Right forelimb (tissue), 1 donor: Measurements from ENCODE around the gene KIF16B.

Source experiments
- DNase-seq: peaks from one replicate; pipeline ENCODE4 v3.0.0-alpha.2; 2018

Gene KIF16B

DNA sequence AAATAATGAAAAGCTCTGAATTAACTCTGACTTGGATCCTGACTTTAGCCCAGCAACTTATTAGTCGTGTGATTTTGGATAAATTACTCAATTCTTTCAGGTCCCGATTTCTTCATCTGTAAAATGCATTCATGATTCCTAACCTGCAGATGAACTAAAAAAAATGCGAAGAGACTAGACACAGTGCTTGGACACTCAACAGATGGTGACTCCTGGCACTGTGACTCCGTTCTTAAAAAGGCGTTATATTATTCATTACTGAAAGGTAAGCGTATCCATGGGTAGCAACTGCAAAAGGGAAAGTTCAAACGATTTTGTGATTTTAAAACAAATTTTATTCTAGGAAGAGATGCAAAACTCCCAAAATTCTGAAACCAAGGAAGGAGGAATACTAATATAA lies 226.3 kb downstream of the KIF16B start:
- no peak for DNase-seq

GRCh38 chr20:16337707-16338106 lies 235.5 kb downstream of the KIF16B start:
- DNase-seq: no peak

GRCh38 chr20:16327606-16328005 lies 245.6 kb downstream of the KIF16B start:
- no peak for DNase-seq

GRCh38 chr20:16321291-16321690 lies 252.0 kb downstream of the KIF16B start:
- no peak for DNase-seq

GRCh38 chr20:16317445-16318362 lies 255.5 kb downstream of the KIF16B start:
- DNase-seq: no peak

GRCh38 chr20:16316513-16316912 lies 256.7 kb downstream of the KIF16B start:
- no peak for DNase-seq

DNA sequence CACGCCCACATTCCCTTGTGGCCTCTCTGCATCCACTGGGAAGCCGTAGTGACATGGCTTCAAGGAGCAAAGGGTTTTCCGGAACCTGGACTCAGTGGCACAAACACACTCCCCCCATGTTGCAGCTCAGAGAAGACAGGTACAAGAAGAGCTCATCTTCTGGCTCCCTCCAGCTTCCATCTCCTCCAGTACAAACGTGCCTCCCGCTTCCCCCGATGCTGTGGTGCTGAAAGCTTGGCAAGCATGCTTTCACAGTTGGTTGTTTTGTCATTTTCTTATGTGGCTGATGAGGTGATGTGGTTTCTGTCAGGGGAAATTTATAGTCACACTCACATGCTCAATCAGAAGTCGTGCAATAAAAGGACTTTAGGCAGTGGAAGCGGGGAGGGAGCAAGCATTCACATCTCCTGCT lies 258.5 kb downstream of the KIF16B start:
- no peak for DNase-seq

DNA sequence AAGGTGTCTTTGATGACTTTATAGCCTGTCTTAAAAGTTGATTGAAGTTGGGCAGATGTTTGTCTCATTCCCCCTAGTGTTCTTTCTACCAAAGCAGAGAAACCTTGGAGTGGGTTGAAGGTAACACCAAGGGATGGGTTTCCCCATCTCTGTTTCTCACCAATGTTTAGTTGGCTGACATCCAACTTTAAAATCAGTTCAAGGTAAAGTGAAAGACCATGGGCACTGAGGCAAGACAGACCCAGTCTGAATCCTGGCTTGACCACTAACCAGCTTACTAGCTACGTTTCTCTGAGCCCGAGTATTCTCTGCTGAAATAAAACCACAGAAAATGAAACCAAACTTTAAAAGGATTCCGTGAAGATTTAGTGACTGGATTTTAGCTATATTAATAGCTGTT lies 258.9 kb downstream of the KIF16B start:
- DNase-seq: no peak

DNA sequence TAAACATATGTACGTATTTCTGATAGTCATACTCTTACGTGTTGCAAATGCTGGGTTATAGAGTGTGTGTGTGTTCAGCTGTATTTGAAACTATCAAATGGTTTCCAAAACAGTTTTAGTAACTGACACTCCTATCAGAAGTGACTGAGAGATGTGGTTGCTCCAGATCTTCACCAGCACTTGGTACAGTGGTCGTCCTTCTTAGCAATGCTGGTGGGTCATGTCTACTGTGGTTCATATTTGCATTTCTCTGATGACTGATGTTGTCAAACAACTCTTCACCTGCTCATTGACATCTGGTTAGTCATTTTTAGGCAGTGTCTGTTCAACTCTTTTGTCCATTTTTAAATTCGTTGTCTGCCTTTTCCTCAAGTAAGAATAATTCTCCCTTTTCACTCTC lies 259.3 kb downstream of the KIF16B start:
- no peak for DNase-seq

- no peak for DNase-seq
Measured at GRCh38 chr20:16312998-16313397, 260.2 kb downstream of the KIF16B start.

DNA sequence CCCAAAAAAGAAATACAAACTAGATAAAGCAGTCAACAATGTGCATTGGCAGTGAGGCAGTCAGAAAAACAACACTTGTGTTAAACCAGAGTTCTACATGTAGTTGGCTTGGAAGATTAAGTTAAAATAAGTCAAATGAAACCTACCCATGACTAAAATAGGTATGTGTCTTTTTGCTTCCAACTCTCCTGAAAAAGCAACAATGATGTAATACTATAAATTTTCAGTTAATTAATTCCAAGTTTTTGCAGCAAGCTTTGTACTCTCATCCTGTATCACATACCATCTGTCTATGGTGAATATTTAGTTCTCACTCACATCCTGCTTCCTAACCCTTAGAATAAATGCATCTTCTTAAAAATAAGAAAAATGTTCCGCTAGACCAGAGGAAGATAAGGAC lies 261.5 kb downstream of the KIF16B start:
- no peak for DNase-seq

DNA sequence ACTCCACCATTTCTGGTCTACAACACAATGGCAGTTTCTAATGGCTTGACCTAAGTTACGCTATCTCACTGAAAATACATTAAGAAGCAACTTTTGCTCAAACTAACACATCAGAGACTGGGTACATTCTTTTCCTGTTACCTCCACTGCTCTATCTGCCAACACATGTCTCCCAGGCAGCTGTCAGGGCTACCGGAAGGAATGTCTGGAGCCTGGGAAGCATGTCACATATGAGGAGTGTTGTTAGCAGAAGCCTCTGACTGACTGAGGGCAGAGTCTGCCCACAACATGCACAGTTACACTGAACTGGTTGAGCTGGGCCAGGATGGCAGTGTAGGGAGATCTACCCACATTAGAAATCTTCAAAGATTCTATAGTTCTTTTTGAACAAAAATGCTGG lies 264.5 kb downstream of the KIF16B start:
- no peak for DNase-seq

GRCh38 chr20:16302818-16303217 lies 270.4 kb downstream of the KIF16B start:
- no peak for DNase-seq

DNA sequence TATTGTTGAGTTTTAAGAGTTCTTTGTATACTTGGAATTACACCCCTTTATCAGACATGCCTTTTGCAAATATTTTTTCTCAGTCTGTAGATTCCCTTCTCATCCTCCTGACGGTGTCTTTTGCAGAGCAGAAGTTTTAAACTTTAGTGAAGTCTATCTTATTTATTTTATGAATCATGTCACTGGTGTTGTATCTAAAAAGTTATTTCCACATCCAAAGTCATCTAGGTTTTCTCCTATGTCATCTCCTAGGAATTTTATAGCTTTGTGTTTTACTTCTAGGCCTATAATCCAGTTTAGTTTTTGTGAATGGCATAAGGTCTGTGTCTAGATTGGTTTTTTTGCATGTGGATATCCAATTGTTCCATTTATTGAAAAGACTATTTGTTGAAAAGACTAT lies 271.3 kb downstream of the KIF16B start:
- no peak for DNase-seq

DNA sequence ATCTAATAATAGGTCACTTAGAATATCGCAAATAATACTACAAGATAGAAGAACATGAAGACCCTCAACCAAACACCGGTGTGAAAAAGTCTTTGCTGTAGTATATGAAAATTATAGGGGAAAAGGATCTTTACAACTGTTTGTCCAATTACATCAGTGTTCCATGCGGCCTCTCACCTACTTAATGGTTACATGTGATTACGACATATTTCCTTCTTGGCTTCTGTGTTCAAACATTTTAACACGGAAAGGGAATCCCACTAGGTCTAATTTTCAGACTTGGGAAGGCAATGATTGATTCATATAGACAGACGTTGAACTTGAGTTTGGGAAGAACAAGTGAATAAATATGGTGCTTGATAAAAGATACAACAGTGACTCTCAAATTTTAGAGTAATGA lies 273.4 kb downstream of the KIF16B start:
- no peak for DNase-seq

DNA sequence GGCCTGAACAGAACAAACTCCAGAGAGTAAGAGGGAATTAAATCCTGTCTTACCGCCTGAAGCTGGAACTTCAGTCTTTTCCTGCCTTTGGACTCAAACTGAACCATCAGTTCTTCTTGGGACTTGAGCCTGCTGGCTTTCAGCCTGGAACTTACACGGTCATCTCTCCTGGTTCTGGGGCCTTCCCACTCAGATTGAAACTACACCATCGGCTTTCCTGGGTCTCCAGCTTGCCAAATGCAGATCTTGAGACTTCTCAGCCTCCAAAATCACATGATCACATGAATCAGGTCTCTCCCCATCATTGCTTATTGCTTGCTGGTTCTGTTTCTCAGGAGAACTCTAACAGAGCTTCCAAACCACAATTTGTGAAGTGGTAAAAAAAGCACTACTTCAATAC lies 276.3 kb downstream of the KIF16B start:
- DNase-seq: peak; percentile 55

DNA sequence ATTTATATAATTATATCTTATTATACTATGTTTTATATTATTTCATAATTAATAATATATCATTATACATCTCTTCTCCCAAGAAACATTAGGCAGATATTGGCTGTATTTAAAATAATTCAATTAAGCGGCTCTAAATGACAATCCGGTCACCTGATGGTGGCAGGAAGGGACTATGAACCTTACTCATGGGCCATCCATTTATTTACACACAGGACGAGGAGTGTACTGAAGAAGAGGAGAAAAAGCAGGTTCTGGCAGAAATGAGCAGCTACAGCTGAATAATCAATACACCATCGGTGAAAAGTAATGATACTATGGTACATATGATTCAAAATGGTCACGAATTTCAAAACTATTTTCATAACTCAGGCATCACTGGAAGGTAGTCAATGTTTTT lies 277.7 kb downstream of the KIF16B start:
- DNase-seq: no peak

DNA sequence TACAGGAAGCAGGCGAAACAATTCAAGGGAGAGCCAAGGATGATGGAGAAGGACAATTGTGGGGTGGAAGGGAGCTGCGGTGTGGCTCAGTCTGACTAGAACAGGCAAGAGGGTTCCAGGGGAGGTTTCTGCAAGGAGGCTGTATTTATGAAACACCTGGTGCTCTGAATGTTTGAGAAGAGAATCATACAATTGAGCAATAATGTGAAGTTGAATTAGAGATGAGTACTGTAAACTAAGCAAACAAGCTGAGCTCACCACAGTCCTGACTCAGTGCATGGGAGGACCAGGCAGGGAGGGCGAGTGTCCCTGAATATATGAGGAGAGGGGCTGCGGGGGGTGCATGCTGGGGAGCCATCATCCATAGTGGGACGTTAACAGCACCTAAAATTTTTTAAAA lies 279.7 kb downstream of the KIF16B start:
- no peak for DNase-seq

- DNase-seq: no peak
Measured at GRCh38 chr20:16292226-16292880, 280.9 kb downstream of the KIF16B start.

- DNase-seq: no peak
Measured at GRCh38 chr20:16290358-16290757, 282.9 kb downstream of the KIF16B start.

GRCh38 chr20:16287776-16288175 lies 285.5 kb downstream of the KIF16B start:
- no peak for DNase-seq

DNA sequence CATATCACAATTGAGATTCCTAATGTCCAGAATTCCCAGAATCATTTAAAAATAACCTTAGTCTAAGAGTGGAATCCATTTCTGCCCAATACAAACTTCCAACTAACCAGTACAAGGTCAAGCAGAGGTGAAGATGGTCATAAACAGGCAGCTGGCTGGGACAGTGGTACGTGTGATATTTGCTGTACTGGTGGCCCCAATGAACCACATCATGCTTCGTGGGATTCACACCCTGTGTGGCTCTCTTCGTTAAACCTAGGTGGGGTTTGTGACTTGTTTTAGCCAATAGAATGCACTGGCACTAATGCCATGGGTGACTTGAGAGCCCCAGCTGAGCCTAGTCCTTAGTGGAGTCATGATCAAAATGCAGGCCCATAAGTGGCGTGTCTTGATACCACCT lies 286.6 kb downstream of the KIF16B start:
- no peak for DNase-seq

GRCh38 chr20:16284385-16285100 lies 288.7 kb downstream of the KIF16B start:
- no peak for DNase-seq

GRCh38 chr20:16283978-16284377 lies 289.3 kb downstream of the KIF16B start:
- no peak for DNase-seq
